NCI-H446 (cell line): ENCODE data around the gene NOS1.

Experiments used
- DNase-seq, 2 experiments: peaks; one replicate each; lab custom pipeline; 2025; lab: John Stamatoyannopoulos, UW

Gene NOS1

DNA sequence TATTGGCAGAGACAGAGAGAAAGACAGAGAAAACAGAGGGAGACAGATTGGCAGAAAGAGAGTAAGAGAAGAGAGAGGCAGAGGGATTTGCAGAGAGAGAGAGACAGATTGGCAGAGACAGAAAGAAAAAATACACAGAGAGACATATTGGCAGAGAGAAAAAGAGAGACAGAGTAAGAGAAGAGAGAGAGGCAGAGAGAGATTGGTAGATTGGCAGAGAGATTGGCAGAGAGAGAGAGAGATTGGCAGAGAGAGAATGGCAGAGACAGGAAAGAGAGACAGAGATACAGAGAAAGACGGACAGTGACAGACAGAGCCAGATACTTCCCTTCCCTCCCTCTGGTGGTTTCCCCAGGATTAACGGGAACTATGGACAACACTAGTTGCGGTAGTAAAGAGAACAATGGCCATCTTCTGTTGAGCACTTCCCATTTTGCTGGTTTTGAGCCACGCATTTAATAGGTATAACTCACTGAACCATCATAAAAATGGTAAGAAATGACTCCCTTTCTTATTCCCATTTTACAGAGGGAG lies 2.6 kb upstream of the NOS1 start:
- DNase-seq: no peak

DNA sequence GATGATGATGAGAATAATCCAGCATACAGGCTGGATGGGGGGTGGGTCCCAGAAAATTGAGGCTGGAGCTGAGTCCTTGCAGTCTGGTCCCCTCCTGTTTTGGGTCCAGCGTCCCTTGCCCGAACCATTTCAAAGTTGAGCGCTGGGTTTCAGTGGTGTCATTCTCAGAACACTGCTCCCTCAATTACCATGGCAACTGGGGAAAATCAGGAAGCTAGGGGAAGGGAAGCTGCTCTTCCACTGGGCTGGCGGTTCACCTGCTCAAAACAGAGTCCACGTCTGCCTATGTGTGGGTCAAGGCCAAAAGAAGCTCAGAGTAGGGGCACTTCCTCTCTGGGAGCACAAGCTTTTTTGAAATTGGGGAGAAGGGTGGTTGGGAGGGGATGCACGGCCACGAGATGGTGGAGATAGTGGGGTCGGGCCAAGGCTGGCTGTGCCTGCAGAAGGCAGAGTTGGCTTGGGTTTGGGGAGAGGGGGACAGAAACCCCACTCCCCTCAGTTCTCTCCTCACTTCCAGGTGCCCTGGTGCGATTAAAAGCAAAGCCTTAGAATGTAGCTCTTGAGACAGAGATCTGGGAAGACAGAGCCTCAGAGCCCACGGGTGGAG lies 1.7 kb upstream of the NOS1 start:
- DNase-seq: no peak

DNA sequence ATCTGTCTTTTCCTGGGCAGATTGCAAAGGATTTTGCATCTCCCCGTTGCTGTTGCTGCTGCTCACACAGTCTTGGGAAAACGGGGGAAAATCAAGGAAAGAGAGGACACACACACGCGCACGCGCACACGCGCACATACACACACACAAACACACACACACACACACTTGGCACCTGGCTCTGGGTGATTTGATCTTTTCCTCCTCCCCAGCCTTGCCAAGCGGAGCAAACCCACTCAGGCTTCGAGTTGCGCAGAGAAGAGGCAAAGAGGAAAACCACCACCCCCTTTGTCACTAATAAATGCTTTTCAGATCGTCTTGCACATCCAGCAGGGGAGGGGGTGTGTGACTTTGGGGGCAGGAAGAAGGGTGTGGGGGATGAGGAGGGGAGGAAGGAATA lies 965 bp upstream of the NOS1 start:
- DNase-seq: no peak

DNA sequence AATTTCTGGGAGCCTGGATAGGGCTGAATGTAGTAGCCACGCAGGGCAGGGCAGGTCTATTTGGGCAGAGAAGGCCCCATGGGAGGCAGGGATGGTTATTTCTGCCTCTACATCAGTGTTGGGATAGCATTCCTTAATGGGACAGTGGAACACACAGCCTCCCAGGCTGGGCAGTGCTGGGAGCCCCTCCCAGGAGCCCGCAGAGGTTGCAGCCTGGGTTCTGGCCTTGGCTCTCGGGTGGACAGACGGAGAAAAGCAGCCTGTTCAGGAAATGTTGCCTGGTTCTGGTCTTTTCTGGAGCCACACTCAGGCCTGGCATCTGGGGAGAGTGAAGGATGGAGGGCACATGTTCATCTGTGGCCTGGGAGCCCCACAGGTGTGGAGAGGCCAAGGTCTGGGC lies 479 bp upstream of the NOS1 start:
- no peak for DNase-seq

DNA sequence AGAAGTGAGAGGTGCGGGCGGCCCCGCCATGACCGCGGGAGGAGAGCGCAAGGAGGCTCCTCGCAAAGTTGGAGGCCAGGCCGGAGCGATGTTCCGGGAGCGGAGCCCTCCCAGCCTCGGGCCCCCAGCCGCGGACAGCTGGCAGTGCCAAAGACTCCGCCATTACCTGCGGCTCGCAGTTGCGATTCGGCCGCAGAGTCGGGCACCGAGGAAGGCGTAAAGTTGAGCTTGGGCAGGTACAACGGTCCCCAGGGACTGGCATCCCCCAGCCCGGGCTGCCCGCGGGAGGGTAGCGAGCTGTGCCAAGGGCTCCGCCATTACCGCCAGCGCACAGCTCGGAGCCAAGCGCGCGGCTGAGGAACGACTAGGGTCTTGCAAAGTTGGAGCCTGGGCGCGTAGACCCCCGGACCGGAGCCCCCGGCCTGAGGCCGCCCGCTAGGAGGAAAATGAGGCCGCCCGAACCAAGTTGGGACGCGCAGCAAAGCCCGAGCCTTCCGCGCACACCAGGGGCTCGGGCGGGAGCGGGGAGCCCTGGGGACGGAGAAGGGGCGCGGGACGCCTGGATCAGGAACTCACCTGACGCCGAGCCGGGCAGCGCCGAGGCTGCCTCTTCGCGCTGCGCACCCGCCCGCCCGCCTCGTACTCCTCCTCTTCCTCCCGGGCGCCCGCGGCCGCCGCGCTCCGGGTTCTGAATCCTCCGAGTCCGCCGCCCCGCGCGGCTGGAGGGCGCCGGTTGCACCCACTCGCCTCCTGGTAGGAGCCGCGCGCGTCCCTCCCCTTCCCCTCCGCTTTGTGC lies 677 bp downstream of the NOS1 start:
- no peak for DNase-seq

DNA sequence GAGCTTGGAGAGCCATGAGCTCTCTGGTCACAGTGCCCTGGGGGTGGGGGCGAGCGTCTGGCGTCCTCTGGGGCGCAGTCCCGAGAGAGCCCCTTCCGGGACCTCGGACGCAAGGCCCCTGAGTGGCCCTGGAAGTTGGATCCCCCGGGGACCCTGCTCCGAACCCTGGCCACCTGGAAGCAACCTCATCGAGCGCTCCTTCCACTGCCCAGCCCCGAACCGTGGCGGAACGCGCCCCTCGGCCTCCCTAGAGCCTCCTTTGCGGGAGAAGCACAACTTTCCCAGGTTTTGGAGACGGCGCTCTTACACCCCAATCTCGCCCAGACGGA lies 1.2 kb downstream of the NOS1 start:
- no peak for DNase-seq

DNA sequence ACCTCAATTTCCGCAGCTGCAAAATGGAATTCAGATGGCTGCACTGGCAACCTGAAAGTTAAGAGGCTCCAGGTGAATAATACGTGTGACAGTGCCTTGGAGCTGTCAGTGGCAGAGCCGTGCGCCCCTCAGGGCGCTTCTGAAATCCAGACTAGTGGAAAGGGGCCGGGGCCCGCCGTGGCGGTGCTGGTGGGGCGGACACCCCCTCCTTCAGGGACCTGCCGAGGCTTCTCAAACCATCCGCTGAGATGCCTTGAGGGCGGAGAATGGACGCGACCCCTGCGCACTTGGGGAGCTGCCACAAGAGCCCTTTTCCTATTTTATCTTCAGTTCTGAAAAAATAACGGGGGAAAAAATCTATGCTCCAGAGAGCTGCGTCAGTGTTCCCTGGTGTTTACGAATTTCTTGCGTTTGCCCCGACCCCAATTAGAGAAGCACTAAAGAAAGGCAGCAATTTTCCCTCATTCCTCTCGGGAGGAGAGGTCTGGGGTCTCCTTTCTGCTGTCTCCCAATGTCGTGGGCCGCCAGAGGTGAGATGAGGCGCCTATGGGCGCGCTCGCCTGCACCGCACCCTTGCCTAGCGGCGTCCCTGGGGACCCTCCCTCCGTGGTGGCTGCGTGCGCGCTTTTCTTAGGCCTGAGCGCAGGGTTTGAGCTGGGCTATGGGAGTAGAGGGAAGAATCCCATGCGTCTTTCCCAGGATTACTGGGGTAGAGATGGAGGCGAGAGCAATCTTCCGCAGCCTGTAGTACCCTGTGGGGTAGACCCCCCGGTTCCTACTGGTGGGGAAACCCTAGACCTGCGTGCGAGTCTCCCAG lies 2.2 kb downstream of the NOS1 start:
- DNase-seq: no peak

DNA sequence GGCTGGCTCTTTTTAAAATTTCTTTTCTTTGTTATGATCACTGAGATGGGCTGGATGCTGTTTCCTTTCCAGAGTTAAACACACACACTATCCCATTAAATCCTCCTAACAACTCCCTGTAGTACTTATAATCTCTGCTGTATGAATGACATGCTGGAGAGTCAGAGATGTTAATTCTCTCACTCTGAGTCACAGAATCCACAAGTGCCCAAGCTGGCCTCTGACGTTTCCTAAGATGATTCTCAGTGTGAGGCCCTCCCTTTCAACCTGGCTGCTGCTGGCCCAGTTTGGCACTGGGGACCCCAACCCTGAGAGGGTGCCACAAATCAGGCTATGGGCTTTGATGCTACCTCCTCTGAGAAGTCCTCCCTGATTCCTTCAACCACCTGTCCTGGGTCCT lies 5.4 kb downstream of the NOS1 start:
- no peak for DNase-seq

DNA sequence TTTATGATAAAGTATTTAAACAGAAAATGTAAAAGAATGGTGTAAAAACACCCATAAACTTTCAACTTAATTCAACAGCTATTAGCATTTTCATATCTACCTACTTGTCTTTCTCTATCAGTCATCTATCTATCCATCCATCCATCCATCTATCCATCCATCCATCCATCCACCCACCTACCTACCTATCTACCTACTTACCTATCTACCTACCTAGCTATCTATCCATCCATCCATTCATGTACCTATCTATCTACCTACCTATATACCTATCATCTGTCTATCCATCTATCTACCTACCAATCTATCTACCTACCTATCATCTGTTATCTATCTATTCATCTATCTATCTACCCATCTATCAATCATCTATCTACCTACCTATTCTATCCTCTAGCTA lies 8.5 kb downstream of the NOS1 start:
- DNase-seq: no peak

DNA sequence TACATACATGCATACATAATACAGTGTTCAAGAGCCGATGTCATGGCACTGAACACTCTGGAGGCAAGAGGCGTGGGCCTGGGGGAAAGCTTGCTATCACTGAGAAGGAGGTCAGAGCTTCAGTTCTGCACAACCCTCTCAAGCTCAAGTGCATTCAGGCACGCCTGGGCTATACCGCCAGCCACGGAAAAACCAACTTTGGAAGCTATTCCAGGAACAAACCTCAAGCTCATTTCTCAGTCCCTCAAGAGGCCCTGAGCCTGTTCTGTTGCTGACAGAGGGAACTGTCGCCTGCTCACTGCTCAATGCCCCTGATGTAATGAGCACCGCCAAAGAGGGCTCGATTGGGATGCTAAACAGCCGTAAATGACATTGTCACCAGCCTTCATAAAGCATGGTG lies 9.2 kb downstream of the NOS1 start:
- no peak for DNase-seq

DNA sequence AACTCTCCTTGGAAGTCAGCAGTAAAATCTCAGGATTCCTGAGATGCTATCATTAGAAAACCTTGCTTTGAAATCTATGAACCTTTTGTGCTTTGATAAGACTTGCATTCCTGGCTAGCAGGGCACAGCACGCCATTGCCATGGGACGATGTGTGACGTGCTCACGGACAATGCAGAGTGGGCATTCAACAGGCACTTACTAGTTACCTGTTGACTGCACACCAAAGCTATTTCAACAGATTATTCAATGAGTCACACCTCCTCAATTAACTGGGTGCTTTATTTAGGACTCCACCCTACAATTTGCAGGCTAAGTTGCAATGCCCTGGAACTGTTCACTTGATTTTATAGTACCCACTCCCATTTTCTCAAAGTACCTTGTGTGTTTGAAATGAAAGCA lies 11.3 kb downstream of the NOS1 start:
- DNase-seq: no peak

DNA sequence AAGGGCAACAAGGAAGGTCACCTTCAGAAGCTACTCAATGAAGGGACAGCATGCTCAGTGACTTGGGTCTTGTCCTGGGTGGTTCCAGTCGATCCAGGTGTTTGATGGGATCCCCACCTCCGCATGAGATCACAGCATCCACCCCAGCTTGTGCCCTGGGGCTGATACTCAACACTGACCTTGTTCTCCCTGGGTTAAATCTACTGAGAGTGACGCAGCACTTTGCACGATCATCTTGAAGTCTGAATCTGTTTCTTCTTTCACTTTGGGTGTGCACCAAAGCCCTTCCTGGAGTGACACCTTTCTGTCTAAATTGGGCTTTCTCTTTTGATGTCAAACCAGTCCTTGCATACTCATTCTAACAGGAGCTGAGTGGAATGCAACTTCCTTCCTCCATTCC lies 13.8 kb downstream of the NOS1 start:
- DNase-seq: no peak

DNA sequence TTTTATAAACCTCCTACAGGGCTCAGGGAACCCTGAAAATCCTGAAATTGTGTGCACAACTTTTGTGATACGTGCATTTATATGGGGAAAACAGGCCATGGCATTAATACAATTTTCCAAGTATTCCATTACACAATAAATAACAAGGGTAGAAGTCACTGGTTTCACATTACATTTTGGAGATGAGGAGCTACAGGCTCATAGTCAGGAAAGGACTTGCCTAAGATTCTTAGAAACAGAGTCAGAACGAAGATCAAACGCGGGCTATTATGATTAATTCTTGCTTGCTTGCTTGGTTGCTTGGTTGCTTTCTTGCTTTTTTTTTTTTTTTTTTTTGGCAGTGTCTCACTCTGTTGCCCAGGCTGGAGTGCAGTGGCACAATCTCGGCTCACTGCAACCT lies 16.7 kb downstream of the NOS1 start:
- no peak for DNase-seq

DNA sequence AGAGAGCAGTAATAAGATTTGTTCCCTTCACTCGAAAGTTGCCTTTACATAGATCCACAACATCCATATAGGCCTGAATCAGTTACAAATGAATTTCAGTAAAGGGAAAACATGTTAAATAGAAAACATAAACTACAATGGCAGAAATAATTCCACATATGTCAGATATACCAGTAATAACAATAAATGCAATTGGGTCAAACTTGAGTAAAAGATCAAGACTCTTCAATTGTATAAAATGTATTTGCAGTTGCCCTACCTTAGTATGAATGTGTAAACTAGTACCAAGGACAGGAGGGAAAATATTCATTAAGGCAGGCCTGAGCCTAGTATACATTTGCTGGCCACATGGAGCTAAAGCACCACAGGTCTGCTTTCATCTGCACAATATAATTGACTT lies 17.6 kb downstream of the NOS1 start:
- no peak for DNase-seq

DNA sequence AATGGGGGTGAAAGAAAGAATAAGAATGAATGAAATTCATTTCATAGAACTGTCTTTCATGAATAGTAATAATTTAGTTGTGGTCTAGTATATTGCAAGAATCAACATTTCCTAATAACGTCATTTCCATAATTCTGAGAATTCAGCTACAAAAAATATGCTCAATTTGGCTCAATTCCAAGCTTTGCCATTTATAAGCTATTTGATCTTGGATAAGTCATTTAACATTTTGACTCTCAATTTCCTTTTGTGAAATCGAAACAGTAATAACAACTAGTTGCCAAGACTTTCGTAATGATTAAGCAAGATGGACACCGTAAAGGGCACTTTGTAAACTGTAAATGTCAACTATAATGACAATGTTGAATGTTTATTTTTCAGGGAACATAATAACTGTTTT lies 18.1 kb downstream of the NOS1 start:
- no peak for DNase-seq

DNA sequence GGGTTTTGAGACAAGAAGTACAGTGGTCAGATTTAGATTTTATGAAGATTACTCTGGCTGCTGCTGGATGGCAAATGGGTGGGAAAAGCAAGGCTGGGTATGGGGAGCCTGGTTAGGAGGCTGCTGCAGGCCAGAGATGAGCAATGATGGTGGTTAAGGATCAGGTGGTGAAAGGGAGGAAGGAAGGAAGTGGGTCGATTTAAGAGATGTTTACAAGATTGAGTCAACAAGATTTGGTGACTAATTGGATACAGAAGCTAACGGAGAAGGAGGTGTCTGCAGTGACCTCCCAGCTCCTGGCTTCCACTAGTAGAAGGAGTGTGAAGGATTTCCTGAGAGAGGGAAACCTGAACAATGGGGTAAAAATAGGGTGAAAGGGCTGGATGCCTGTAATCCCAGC lies 18.7 kb downstream of the NOS1 start:
- DNase-seq: no peak

DNA sequence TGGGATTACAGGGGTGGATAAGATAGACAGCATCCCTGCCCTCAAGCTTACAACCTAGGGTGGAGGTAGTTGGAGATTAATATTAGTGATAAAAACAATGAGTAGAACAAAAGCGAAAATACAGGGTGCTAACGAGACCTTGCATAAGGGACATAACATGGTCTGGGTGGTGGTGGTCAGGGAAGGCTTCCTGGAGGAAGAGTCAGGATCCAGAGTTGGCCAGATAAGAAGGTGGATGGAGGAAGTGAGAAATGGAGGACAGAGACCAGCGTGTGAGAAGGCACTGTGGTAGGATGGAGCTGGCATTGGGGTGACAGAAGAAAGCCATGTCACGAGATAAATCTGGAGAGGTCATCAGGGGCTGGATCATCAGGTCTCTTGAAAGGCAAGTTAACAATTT lies 19.2 kb downstream of the NOS1 start:
- DNase-seq: no peak

DNA sequence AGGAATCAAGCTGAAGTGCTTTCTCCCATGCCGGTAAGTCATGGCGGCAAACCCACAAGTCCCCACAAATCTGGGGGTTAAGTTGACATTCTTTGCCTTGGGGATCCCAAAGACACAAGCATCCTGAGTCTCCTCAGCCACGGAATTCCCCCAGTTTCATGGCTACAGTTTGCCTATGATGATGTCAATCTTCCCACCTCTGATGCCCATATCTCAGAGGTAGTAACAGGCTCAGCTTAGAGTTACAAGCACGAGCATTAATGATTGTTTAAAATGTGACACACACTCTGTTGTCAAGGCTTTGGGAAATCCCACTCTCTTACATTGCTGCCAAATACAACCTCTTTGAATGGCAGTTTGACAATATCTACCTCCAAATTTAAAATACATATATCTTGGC lies 22.3 kb downstream of the NOS1 start:
- DNase-seq: no peak

DNA sequence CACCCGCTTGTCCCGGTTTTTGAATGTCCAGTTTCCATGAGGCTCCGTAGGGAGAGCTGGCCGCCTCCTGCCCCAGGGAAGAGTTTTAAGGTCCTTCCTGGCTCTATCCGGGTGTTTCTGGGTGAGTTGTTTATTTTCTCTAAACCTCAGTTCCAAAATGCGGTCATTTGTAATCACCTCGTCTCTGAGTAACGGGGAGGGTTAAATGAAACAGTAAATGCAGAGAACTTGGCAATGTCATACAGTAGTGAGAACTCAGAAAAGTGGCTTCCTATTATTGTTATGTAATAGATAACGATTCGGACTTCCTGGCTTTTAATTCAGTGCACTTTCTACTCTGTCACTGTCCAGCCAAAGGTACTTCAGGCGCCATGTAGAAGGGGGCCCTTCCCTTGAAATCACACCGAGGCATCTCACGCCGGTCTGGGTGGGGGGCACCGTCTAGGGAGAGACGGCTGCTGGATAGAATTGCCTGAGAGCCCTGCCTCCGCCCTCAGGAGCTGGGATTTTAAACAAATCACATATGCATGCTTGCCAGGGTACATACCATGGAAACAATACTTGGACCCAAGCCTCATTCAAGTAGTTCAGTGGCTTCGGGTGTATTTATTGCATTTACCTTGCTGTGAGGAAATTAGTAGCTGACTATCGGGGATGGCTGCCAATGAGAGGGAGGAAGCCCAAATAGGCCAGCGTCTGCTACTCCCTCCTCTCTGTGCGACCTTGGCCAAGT lies 26.4 kb downstream of the NOS1 start:
- no peak for DNase-seq

DNA sequence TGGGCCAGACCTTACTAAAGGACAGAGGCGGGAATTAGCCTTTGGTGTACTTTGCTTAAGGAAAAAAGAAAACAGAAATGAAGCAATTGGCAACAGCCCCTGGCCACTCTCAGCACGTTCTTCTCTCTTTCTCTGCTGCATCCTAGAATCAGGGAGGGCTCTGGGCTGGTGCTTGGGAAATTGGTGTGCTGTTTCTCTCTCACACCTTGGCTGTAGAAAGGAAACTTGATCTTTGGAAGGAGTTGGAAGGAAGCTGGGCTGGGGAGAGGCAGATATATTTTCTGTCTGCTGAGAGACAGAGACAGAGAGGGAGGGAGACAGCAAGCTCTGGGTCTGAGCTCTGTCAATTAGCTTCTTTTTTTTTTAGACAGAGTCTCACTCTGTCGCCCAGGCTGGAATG lies 27.4 kb downstream of the NOS1 start:
- DNase-seq: no peak

DNA sequence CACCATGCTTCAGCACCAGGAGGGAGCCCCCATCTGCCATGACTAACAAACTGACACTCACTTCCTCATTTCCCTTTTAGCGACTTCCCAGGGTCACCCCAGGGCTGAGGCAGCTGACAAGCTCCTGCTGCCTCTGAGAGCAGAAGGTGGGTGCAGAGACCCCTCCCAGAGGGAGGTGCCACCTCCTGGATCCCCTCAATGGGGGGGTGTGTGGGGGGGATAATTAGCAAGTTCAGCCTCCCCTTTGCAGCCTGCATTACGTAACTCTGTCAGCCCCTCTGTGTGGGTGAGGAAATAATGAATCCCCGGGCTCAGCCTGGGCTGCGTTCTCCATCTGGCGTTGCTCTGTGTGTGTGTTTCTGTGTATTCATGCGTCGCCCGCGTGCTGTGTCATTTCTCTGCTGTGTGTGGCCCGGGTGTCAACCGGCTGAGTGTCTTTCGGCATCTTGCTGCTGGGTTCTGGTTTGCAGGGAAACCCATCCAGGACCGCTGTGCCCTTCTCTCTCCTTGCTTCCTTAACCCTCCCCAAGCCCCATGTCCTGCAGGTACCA lies 28.0 kb downstream of the NOS1 start:
- DNase-seq: no peak

DNA sequence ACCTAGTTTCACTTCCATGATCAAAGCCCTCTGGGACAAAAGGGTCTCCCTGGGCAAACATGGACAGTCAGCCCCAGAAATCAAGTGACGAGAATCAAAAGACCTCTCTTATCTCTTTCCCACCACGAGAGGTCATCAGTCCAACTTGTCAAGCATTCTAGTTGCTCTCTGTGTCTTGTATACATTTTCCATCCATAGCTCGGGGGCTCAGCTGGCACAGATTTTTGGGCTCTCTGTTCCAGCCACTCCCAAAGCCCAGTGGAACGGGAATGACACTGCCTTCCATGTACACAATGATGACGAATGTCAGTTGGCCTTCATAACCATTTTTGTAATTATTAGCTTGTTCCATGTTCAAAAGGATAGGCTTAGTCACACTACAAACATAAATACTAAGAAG lies 29.7 kb downstream of the NOS1 start:
- DNase-seq: no peak
